ENCODE data around the gene LIX1L.

LIX1L gene

DNA sequence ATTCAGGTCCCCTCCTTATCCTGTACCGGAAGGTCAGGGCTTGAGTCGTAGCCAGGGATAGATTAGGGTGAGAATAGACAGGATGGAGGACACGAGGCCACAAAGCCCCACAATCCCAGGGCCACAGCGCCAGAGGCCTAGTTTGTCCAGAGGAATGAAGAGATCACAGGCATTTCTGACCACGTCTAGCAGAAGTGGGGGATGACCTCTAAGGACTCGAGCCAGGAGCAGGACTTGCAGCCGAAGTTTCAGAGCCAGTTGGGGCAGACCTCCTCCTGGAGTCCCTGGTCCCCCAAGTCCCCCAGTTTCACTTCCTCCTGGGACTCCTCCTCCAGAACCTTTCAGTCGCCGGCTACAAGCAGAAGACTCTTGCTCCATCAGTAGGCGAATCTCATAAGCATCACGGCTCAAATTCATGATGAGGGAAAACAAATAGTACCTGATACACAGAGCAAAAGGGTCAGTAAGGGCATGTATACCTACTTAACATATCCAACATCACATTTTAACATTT, 45.6 kb downstream of the LIX1L start:
- no peak for DNase-seq (ENCODE audit: low read depth)
- H3K4me3 ChIP-seq (ENCODE audit: control insufficient read depth, low read depth, low read length) = no peak overlapping the region
- TF ChIP-seq, protein P1, sequence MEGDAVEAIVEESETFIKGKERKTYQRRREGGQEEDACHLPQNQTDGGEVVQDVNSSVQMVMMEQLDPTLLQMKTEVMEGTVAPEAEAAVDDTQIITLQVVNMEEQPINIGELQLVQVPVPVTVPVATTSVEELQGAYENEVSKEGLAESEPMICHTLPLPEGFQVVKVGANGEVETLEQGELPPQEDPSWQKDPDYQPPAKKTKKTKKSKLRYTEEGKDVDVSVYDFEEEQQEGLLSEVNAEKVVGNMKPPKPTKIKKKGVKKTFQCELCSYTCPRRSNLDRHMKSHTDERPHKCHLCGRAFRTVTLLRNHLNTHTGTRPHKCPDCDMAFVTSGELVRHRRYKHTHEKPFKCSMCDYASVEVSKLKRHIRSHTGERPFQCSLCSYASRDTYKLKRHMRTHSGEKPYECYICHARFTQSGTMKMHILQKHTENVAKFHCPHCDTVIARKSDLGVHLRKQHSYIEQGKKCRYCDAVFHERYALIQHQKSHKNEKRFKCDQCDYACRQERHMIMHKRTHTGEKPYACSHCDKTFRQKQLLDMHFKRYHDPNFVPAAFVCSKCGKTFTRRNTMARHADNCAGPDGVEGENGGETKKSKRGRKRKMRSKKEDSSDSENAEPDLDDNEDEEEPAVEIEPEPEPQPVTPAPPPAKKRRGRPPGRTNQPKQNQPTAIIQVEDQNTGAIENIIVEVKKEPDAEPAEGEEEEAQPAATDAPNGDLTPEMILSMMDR (conservative IDR thresholded peaks at IDR 0.05; ENCODE audit: control insufficient read depth, insufficient read depth, low read depth, low read length) = no peak

DNA sequence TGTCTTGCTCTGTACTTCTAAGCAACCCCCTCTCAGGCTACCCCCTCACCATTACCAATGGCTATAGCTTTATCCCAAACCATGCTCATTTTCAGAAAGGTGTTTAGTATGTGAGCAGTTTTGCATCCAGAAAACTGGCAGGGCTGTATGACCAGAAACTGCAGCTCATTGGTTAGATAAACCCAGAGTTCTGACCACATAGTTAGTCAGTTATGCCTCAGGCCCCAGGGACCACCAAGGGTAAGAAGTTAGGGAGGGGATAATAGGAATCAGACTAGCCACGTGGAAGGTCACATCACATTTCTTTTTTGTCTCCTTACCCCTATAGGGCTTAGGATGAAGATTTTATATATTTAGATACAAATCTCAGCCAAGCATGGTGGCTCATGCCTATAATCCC, 49.2 kb downstream of the LIX1L start:
- DNase-seq (ENCODE audit: low read depth) = peak; percentile 94
- peak overlapping the region; percentile 50 for H3K4me3 ChIP-seq (ENCODE audit: control insufficient read depth, low read depth, low read length)
- TF ChIP-seq, protein P1 (conservative IDR thresholded peaks at IDR 0.05; ENCODE audit: control insufficient read depth, insufficient read depth, low read depth, low read length) = no peak

DNA sequence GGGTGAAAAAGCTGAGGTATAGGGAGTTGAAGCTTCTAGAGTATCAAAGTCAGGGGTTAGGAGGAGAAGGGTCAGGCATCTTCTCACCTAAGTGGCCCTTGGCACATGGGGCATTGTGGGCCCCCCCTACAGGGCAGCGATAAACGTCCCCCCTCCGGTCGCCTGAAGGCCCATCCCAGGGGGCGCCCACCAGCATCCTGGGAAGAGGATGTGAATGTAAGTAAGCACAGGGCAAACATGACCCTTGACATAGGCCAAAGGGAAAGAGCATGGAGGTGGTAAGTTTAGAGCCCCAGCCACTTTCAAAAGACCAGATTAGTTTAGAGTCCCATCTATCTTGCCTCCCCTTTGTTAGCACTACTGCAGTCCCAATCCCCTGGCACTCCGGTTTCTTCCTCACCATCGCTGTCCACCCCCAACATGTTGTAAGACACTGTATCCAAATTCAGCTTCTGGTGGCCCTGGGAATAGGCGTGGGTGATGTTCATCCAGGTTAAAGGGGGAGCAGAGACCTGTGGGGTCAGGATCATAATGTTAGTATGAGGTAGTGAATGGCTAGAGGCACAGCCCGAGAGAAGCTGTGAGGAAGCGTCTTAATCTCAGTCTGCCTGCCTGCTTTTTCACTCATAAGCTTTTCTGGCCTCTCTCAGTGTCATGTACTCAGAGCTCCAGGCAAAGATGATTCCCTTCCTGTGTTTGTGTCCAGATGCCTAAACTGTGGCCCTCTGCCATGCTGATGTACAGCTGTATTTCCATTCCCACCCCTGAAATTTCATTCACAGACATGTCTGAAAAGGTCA, 50.7 kb downstream of the LIX1L start:
- H3K4me3 ChIP-seq (ENCODE audit: control insufficient read depth, low read depth, low read length) = no peak overlapping the region
- TF ChIP-seq, protein P1 (conservative IDR thresholded peaks at IDR 0.05; ENCODE audit: control insufficient read depth, insufficient read depth, low read depth, low read length) = no peak
- peak; percentile 75 for DNase-seq (ENCODE audit: low read depth)

DNA sequence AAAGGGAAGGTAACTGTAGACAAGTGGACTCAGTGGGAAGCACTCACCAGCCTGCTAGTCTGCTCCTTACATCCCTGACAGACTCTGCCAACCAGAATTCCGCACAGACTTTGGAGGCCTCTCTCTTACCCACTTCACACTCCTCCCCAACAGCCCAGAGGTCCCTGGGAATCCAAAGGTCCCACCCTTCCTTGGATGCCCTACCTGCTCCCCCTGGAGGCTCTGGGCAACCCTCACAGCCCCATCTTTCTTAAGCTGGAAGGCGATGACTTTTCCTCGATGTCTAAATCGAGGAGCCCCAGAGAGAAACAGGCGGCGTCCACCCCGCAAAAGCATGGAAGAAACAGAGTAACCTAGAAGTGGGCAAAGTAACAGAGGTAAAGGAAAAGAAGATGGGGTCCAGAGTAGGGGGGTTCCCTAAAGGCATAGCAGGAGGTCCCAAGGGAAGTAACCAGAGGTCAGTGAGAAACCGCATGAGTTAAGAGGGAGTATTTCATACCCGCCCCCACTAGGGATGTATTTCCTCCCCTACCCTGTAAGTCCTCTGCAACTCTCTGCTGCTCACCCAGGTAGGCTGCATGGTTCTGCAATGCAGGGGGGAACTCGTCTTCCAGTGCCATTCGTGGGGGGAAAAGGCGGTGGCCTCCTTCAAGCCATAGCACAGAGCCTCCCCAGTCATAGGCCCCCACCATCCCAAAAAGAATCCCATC, 56.4 kb downstream of the LIX1L start:
- H3K4me3 ChIP-seq (ENCODE audit: control insufficient read depth, low read depth, low read length) = no peak overlapping the region
- TF ChIP-seq, protein P1 (conservative IDR thresholded peaks at IDR 0.05; ENCODE audit: control insufficient read depth, insufficient read depth, low read depth, low read length) = peak; percentile 17
- DNase-seq (ENCODE audit: low read depth) = no peak

DNA sequence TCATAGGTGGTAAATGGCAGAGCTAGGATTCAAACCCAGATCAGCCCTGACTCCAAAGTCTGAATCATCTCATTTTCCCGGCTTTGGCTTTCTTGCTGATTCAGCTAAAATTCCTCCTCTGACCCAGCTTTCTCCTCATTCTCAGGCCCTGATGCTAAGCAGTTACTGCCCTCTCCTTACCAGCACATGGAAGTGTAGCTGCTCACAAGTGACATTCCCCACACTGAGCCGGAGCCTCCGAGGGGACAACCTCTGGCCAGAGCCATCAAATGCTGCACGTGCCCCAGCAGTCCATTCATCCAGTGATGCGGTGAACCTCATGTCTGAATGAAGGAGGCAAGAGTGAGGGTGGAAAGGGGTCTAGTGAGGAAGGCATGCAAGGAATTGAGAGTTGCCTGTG, 59.1 kb downstream of the LIX1L start:
- TF ChIP-seq, protein P1 (conservative IDR thresholded peaks at IDR 0.05; ENCODE audit: control insufficient read depth, insufficient read depth, low read depth, low read length) = no peak
- no peak overlapping the region for H3K4me3 ChIP-seq (ENCODE audit: control insufficient read depth, low read depth, low read length)

DNA sequence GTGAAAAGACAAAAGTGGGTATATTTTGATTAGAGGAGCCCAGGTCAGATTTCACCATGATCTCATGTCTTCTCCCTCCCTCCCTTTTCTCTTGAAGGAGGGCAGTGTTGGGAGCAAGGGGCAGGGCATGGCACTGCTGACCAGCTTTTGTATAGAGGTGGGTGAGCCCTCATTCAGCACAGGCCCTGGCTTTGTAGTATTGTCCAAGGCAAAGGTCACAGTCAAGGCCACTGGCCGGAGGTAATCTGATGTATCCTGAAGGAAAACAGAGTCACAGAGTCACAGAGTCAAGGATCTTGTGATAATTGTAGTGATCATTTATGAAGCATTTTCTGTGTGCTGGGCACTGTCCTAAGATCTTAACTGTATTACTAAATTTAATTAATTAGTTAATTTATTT, 59.8 kb downstream of the LIX1L start:
- DNase-seq (ENCODE audit: low read depth) = no peak
- TF ChIP-seq, protein P1 (conservative IDR thresholded peaks at IDR 0.05; ENCODE audit: control insufficient read depth, insufficient read depth, low read depth, low read length) = no peak
- H3K4me3 ChIP-seq (ENCODE audit: control insufficient read depth, low read depth, low read length) = no peak overlapping the region

More for the DNA sequence above, 59.1 kb downstream of the LIX1L start:
- no peak for DNase-seq (ENCODE audit: low read depth)

Data from fibroblast of mammary gland (primary cell).